DOHH2 (cell line): ENCODE results near the gene SRGAP3.

Experiments used
- H3F3A ChIP-seq: fragments of 200-600 bp; sonication (generic), shearing (Covaris generic); 2 replicates; pipeline ENCODE4 v1.6.0; 2016; ENCODE audit warnings: antibody characterized with exemption, mild to moderate bottlenecking; ENCODE audit not compliant: control insufficient read depth, insufficient read depth
- H3K27ac ChIP-seq: fragments of 200-600 bp; sonication (generic); 2 replicates; pipeline ENCODE4 v1.5.1; 2014; ENCODE audit warnings: low read depth, mild to moderate bottlenecking, low read length, moderate library complexity
- H3K27me3 ChIP-seq: fragments of 200-600 bp; sonication (generic); 2 replicates; pipeline ENCODE4 v1.6.1; 2014; ENCODE audit warnings: mild to moderate bottlenecking, low read length, mixed read lengths; ENCODE audit not compliant: control insufficient read depth
- H3K36me3 ChIP-seq: fragments of 200-600 bp; sonication (generic); 2 replicates; pipeline ENCODE4 v1.6.1; 2014; ENCODE audit warnings: mild to moderate bottlenecking, low read length, moderate library complexity, mixed read lengths; ENCODE audit not compliant: control insufficient read depth
- H3K4me1 ChIP-seq: fragments of 200-600 bp; sonication (generic); 2 replicates; pipeline ENCODE4 v1.6.1; 2014; ENCODE audit warnings: mild to moderate bottlenecking, low read length, mixed read lengths; ENCODE audit not compliant: control insufficient read depth
- H3K4me2 ChIP-seq: fragments of 200-600 bp; sonication (generic); 2 replicates; pipeline ENCODE4 v1.6.0; 2014; ENCODE audit warnings: mild to moderate bottlenecking, low read length, moderate library complexity
- H3K4me3 ChIP-seq: fragments of 200-600 bp; sonication (generic); 2 replicates; pipeline ENCODE4 v1.5.1; 2014; ENCODE audit warnings: mild to moderate bottlenecking, low read length, mixed read lengths
- H3K79me2 ChIP-seq: fragments of 200-600 bp; sonication (generic); 2 replicates; pipeline ENCODE4 v1.6.1; 2014; ENCODE audit warnings: mild to moderate bottlenecking, low read length, mixed read lengths; ENCODE audit not compliant: control insufficient read depth
- H3K9me2 ChIP-seq: fragments of 200-600 bp; sonication (generic); replicated peaks from 2 replicates; pipeline ENCODE4 v1.6.1; 2014; ENCODE audit warnings: mild to moderate bottlenecking, low read length, mixed read lengths; ENCODE audit not compliant: control insufficient read depth
- H3K9me3 ChIP-seq: fragments of 200-600 bp; sonication (generic); 2 replicates; pipeline ENCODE4 v1.6.1; 2014; ENCODE audit warnings: antibody characterized with exemption, low read length, mixed read lengths; ENCODE audit not compliant: control insufficient read depth, insufficient read depth
- H4K20me1 ChIP-seq: fragments of 200-600 bp; sonication (generic); 2 replicates; pipeline ENCODE4 v1.6.0; 2014; ENCODE audit warnings: low read depth, mild to moderate bottlenecking, antibody characterized with exemption, low read length, moderate library complexity; ENCODE audit not compliant: control insufficient read depth, insufficient read depth
- EZH2phosphoT487 ChIP-seq: fragments of 200-600 bp; sonication (generic); IDR thresholded peaks from 2 replicates; pipeline ENCODE4 v1.6.1; 2017; ENCODE audit warnings: borderline replicate concordance, mild to moderate bottlenecking, antibody characterized with exemption, low read length, moderate library complexity, mixed read lengths
- TF ChIP-seq, protein P1 (sequence below): fragments of 200-600 bp; sonication (generic); IDR thresholded peaks from one replicate; pipeline ENCODE4 v1.5.1; 2014; ENCODE audit warnings: antibody characterized with exemption, mild to moderate bottlenecking, low read depth, low read length; ENCODE audit not compliant: poor library complexity, severe bottlenecking

SRGAP3 gene

GRCh38 chr3:9078561-9079240, 170.7 kb downstream of the SRGAP3 start:
- no peak overlapping the region for H3K4me3 ChIP-seq
- H3K36me3 ChIP-seq = no peaks in the 10 kb centered on the region
- no peaks in the 10 kb centered on the region for H4K20me1 ChIP-seq
- no peaks in the 10 kb centered on the region for H3F3A ChIP-seq
- TF ChIP-seq, protein P1, sequence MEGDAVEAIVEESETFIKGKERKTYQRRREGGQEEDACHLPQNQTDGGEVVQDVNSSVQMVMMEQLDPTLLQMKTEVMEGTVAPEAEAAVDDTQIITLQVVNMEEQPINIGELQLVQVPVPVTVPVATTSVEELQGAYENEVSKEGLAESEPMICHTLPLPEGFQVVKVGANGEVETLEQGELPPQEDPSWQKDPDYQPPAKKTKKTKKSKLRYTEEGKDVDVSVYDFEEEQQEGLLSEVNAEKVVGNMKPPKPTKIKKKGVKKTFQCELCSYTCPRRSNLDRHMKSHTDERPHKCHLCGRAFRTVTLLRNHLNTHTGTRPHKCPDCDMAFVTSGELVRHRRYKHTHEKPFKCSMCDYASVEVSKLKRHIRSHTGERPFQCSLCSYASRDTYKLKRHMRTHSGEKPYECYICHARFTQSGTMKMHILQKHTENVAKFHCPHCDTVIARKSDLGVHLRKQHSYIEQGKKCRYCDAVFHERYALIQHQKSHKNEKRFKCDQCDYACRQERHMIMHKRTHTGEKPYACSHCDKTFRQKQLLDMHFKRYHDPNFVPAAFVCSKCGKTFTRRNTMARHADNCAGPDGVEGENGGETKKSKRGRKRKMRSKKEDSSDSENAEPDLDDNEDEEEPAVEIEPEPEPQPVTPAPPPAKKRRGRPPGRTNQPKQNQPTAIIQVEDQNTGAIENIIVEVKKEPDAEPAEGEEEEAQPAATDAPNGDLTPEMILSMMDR = no peak
- TF ChIP-seq EZH2phosphoT487 = no peak
- H3K4me1 ChIP-seq = no peaks in the 10 kb centered on the region
- no peak overlapping the region for H3K27ac ChIP-seq
- no peaks in the 10 kb centered on the region for H3K9me3 ChIP-seq
- no peaks in the 10 kb centered on the region for H3K27me3 ChIP-seq
- no peaks in the 10 kb centered on the region for H3K79me2 ChIP-seq
- H3K9me2 ChIP-seq = no peaks in the 10 kb centered on the region
- no peak overlapping the region for H3K4me2 ChIP-seq

DNA sequence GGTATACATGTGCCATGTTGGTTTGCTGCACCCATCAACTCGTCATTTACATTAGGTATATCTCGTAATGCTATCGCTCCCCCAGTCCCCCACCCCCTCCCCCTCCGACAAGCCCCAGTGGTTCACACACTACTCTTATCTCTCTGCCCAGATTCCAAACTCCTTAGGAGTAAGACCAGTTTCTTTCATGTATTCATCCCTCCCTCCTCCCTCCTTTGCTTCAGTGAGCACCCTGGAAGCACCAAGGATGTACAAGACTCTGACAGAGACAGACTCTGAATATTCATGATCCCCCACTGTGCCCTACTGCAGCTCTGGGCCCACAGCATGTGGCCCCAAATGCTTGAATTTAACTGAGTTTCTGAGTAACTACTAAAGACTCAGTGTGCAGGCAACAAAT, 172.4 kb downstream of the SRGAP3 start:
- no peak for TF ChIP-seq EZH2phosphoT487
- TF ChIP-seq, protein P1 = no peak
- Histone ChIP-seq H3F3A (no peaks in the 10 kb centered on the region), H4K20me1 (no peaks in the 10 kb centered on the region), H3K4me3 (no peak overlapping the region), H3K4me2 (no peak overlapping the region), H3K4me1 (no peaks in the 10 kb centered on the region), H3K79me2 (no peaks in the 10 kb centered on the region), H3K36me3 (no peaks in the 10 kb centered on the region), H3K9me2 (no peaks in the 10 kb centered on the region), H3K27ac (no peak overlapping the region), H3K27me3 (no peaks in the 10 kb centered on the region), H3K9me3 (no peaks in the 10 kb centered on the region)

DNA sequence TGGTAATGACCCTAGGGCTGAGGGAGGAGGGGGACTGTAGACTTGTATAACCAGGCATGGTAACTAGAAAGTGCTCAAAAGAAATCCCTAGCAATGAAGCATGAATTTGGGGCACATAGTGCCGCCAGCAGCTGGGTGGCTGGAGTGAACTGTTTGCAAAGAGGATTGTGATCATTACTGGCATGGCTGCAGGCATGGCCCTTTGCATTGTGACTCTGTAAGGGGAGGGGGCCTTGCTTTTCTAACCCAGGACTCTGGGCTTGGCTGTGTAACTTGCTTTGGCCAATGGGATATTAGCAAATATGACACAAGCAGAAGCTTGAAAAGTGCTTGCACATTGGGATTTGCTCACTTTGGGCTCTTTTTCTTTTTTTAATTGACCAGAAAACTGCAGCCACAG, 173.7 kb downstream of the SRGAP3 start:
- H3K9me3 ChIP-seq = no peaks in the 10 kb centered on the region
- H3K4me2 ChIP-seq = no peak overlapping the region
- no peaks in the 10 kb centered on the region for H3K9me2 ChIP-seq
- H3K27ac ChIP-seq = no peak overlapping the region
- H3K4me3 ChIP-seq = no peak overlapping the region
- H3K27me3 ChIP-seq = no peaks in the 10 kb centered on the region
- no peaks in the 10 kb centered on the region for H3F3A ChIP-seq
- no peaks in the 10 kb centered on the region for H3K79me2 ChIP-seq
- H4K20me1 ChIP-seq = no peaks in the 10 kb centered on the region
- H3K4me1 ChIP-seq = no peaks in the 10 kb centered on the region
- no peak for TF ChIP-seq EZH2phosphoT487
- TF ChIP-seq, protein P1 = no peak
- H3K36me3 ChIP-seq = no peaks in the 10 kb centered on the region
